ENCODE results near the gene SLC7A8.

Gene SLC7A8

GRCh38 chr14:23114669-23115038 is 68.8 kb downstream of the SLC7A8 start:
- ChIA-PET CTCF (no interaction called here), POLR2A (interaction anchor here (4.0 kb wide), 1 partner anchor 20 kb away, joined by 20 read pairs; the partner anchor contains the start of genes ACIN1 and C14orf119)
- no peak for TF ChIP-seq BHLHE40 (IDR thresholded peaks at IDR 0.05; ENCODE audit: borderline replicate concordance)
- TF ChIP-seq FOXA1 (IDR thresholded peaks at IDR 0.05) = no peak
- TF ChIP-seq ELF4 (IDR thresholded peaks at IDR 0.05) = no peak
- no peak for TF ChIP-seq NFRKB (IDR thresholded peaks at IDR 0.05)
- TF ChIP-seq L3MBTL2 (conservative IDR thresholded peaks at IDR 0.05) = no peak
- no peak for TF ChIP-seq CTBP1 (IDR thresholded peaks at IDR 0.05; ENCODE audit: borderline replicate concordance)
- TF ChIP-seq ARNT (IDR thresholded peaks at IDR 0.05) = no peak
- TF ChIP-seq SUZ12 (IDR thresholded peaks at IDR 0.05) = no peak
- no peak for TF ChIP-seq SP1 (IDR thresholded peaks at IDR 0.05)
- TF ChIP-seq, protein P1, sequence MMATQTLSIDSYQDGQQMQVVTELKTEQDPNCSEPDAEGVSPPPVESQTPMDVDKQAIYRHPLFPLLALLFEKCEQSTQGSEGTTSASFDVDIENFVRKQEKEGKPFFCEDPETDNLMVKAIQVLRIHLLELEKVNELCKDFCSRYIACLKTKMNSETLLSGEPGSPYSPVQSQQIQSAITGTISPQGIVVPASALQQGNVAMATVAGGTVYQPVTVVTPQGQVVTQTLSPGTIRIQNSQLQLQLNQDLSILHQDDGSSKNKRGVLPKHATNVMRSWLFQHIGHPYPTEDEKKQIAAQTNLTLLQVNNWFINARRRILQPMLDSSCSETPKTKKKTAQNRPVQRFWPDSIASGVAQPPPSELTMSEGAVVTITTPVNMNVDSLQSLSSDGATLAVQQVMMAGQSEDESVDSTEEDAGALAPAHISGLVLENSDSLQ (IDR thresholded peaks at IDR 0.05) = no peak
- TF ChIP-seq TARDBP (IDR thresholded peaks at IDR 0.05) = no peak
- no peak for TF ChIP-seq FOXK2 (IDR thresholded peaks at IDR 0.05)
- TF ChIP-seq ZNF384 (IDR thresholded peaks at IDR 0.05) = no peak
- no peak for TF ChIP-seq HDGF (IDR thresholded peaks at IDR 0.05; ENCODE audit: borderline replicate concordance)
- no peak for DNase-seq (ENCODE audit: extremely low spot score)

GRCh38 chr14:23114120-23114458 is 69.4 kb downstream of the SLC7A8 start:
- ChIA-PET POLR2A (interaction anchor here (4.0 kb wide), 1 partner anchor 19 kb away, joined by 20 read pairs; the partner anchor contains the start of genes ACIN1 and C14orf119), CTCF (no interaction called here)
- no peak for TF ChIP-seq FOXM1 (IDR thresholded peaks at IDR 0.05; ENCODE audit: borderline replicate concordance)
- DNase-seq (ENCODE audit: extremely low spot score) = no peak

DNA sequence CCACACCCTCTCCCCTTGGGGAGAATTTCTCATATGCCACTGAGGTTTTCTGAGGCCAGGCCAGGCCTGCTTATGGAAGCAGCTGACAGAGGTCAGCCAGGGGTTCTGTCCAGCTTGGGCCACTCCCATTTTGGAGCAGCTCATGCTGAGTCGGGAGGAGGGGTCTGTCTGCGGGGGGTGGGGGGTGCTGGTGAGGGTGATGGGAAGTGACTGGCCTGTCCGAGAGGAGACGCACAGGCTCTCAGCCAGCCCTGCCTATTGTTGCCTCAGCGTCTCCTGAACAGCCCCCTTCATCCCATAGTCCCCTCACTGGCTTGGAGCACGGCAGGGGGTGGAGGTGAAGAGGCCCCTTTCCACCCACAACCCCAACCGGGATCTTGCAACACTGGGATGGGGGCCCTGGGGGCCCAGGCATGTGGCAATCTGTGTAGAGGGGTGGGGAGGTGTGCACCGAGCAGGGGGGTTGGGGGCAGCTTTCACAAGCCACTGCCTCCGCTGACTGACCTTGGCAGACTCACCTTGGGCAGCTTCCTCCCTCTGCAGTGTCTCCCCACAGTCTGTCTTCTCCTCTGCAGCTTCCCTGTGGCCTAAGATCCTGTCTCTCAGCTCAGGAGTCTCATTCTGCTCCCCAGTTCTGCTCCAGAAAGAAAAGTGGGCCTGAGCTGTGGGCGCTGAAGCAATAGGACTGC is 69.9 kb downstream of the SLC7A8 start:
- ChIA-PET POLR2A (interaction anchor here (0.6 to 4.0 kb wide), 4 partner anchors 19 to 207 kb away, joined by 3 to 20 read pairs (median 3); partner anchors contain the start of genes ACIN1, C14orf119 and PABPN1), CTCF (interaction anchor here (1.5 to 5.5 kb wide), 2 partner anchors 8 to 45 kb away, joined by 8 to 32 read pairs; no protein-coding TSS in a partner anchor)
- DNase-seq (ENCODE audit: extremely low spot score) = no peak
- TF ChIP-seq ELF4 (IDR thresholded peaks at IDR 0.05) (no peak), SUZ12 (IDR thresholded peaks at IDR 0.05) (no peak), FOXA1 (IDR thresholded peaks at IDR 0.05) (no peak), FOXK2 (IDR thresholded peaks at IDR 0.05) (no peak), BHLHE40 (IDR thresholded peaks at IDR 0.05; ENCODE audit: borderline replicate concordance) (no peak), ZNF384 (IDR thresholded peaks at IDR 0.05) (no peak), CTBP1 (IDR thresholded peaks at IDR 0.05; ENCODE audit: borderline replicate concordance) (no peak), SP1 (IDR thresholded peaks at IDR 0.05) (no peak), ARNT (IDR thresholded peaks at IDR 0.05) (no peak), L3MBTL2 (conservative IDR thresholded peaks at IDR 0.05) (no peak), FOXM1 (IDR thresholded peaks at IDR 0.05; ENCODE audit: borderline replicate concordance) (no peak)
- TF ChIP-seq, protein P1 (IDR thresholded peaks at IDR 0.05) = no peak

- ChIA-PET POLR2A (interaction anchor here (0.6 to 4.0 kb wide), 4 partner anchors 18 to 208 kb away, joined by 3 to 20 read pairs (median 3); partner anchors contain the start of genes ACIN1, C14orf119 and PABPN1), CTCF (interaction anchor here (0.9 to 5.5 kb wide), 3 partner anchors 9 to 75 kb away, joined by 3 to 32 read pairs (median 8); no protein-coding TSS in a partner anchor)
- no peak for TF ChIP-seq SP1 (IDR thresholded peaks at IDR 0.05)
- no peak for TF ChIP-seq HDGF (IDR thresholded peaks at IDR 0.05; ENCODE audit: borderline replicate concordance)
- no peak for TF ChIP-seq TARDBP (IDR thresholded peaks at IDR 0.05)
- TF ChIP-seq CTBP1 (IDR thresholded peaks at IDR 0.05; ENCODE audit: borderline replicate concordance) = no peak
- TF ChIP-seq, protein P1 (IDR thresholded peaks at IDR 0.05) = no peak
- TF ChIP-seq FOXK2 (IDR thresholded peaks at IDR 0.05) = no peak
- no peak for TF ChIP-seq ZNF384 (IDR thresholded peaks at IDR 0.05)
- no peak for TF ChIP-seq ARNT (IDR thresholded peaks at IDR 0.05)
- TF ChIP-seq LEF1 (IDR thresholded peaks at IDR 0.05; ENCODE audit: borderline replicate concordance) = no peak
- TF ChIP-seq BHLHE40 (IDR thresholded peaks at IDR 0.05; ENCODE audit: borderline replicate concordance) = no peak
- DNase-seq (ENCODE audit: extremely low spot score) = no peak
Measured at GRCh38 chr14:23112359-23113178, 70.9 kb downstream of the SLC7A8 start.

DNA sequence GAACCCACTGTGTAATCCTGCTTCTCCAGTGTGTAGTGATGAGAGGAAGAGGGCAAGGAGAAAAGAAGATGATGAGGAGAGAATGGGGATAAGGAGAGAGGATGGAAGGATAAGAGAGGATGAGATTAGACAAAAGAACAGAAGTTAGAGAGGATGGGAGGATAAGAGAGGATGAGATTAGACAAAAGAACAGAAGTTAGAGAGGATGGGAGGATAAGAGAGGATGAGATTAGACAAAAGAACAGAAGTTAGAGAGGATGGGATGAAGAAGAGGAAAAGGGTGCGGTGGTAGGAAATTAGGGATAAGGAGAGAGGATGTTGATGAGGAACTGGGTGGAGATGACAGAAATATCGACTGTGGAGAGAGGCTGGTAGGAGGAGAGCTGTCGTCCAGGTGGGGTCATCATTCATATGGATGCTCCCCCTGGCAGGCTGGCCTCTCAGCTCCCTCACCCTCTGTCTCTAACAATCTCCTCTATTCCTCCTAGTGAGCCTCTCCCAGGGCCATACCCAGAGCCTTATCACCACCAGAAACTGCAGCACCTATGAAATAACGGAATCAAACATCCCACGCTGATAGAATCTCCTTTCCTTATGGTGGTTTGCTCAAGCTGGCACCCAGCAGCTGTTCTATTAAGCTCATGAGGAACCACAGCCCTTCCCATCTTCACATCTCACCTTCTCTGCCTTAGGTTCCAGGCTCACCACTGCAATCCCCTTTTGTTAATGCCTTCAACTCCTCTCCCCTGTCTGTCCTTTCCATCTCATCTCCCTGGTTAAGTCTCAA is 72.7 kb downstream of the SLC7A8 start:
- ChIA-PET CTCF (interaction anchor here (0.7 to 5.5 kb wide), 4 partner anchors 10 to 42 kb away, joined by 3 to 32 read pairs (median 4); partner anchors contain the start of genes ACIN1 and C14orf119), POLR2A (interaction anchor here (0.9 to 3.3 kb wide), 4 partner anchors 11 to 38 kb away, joined by 3 to 28 read pairs (median 7); partner anchors contain the start of genes ACIN1 and C14orf119)
- no peak for DNase-seq (ENCODE audit: extremely low spot score)
- TF ChIP-seq HDGF (IDR thresholded peaks at IDR 0.05; ENCODE audit: borderline replicate concordance) = no peak
- no peak for TF ChIP-seq FOXA1 (IDR thresholded peaks at IDR 0.05)
- no peak for TF ChIP-seq SUZ12 (IDR thresholded peaks at IDR 0.05)
- TF ChIP-seq ARNT (IDR thresholded peaks at IDR 0.05) = no peak
- TF ChIP-seq NFRKB (IDR thresholded peaks at IDR 0.05) = no peak
- no peak for TF ChIP-seq SP1 (IDR thresholded peaks at IDR 0.05)
- TF ChIP-seq, protein P1 (IDR thresholded peaks at IDR 0.05) = no peak
- no peak for TF ChIP-seq ZNF384 (IDR thresholded peaks at IDR 0.05)
- TF ChIP-seq BHLHE40 (IDR thresholded peaks at IDR 0.05; ENCODE audit: borderline replicate concordance) = no peak
- no peak for TF ChIP-seq TARDBP (IDR thresholded peaks at IDR 0.05)
- TF ChIP-seq FOXM1 (IDR thresholded peaks at IDR 0.05; ENCODE audit: borderline replicate concordance) = no peak
- TF ChIP-seq LEF1 (IDR thresholded peaks at IDR 0.05; ENCODE audit: borderline replicate concordance) = no peak
- TF ChIP-seq L3MBTL2 (conservative IDR thresholded peaks at IDR 0.05) = no peak
- TF ChIP-seq CTBP1 (IDR thresholded peaks at IDR 0.05; ENCODE audit: borderline replicate concordance) = no peak
- no peak for TF ChIP-seq ELF4 (IDR thresholded peaks at IDR 0.05)
- TF ChIP-seq FOXK2 (IDR thresholded peaks at IDR 0.05) = no peak

Measured in HEK293T (cell line).